Liver (tissue), 3 donors: ENCODE results near the gene MDM2.

Experiments
- CTCF ChIP-seq: fragments of 150-350 bp; IDR thresholded peaks from 2 replicates; pipeline ENCODE4 v1.5.1; 2017; ENCODE audit warnings: improper control_type of control experiment, low read depth, low read length; ENCODE audit not compliant: missing input control
- TAF1 ChIP-seq: conservative IDR thresholded peaks from 2 replicates; pipeline ENCODE4 v1.6.1; 2016; ENCODE audit warnings: antibody characterized with exemption, mild to moderate bottlenecking
- donor health status: healthy.
- donor health status: healthy.

GRCh38 chr12:68864604-68865003 is 56.6 kb downstream of the MDM2 start:
- no peak for TF ChIP-seq CTCF
- TF ChIP-seq TAF1 = no peak
